ENCODE measurements around the gene OBP2B.

GRCh38 chr9:133249337-133249736 is 40.3 kb upstream of the OBP2B start:
- no peak for TF ChIP-seq MAFK (IDR thresholded peaks at IDR 0.05; ENCODE audit: partially characterized antibody)
- no peak for TF ChIP-seq CHD4 (IDR thresholded peaks at IDR 0.05; ENCODE audit: borderline replicate concordance)
- no peak for TF ChIP-seq CTCF (IDR thresholded peaks at IDR 0.05)
- no peak for TF ChIP-seq POLR2A (IDR thresholded peaks at IDR 0.05; ENCODE audit: low read length)
- no peak for TF ChIP-seq ATOH8 (CRISPR knock-in tag; IDR thresholded peaks at IDR 0.05; ENCODE audit: low read depth)
- TF ChIP-seq EP300 (IDR thresholded peaks at IDR 0.05): no peak
- no peak for TF ChIP-seq RAD21 (conservative IDR thresholded peaks at IDR 0.05 in 1 of 2, IDR thresholded peaks at IDR 0.05 in 1 of 2)
- TF ChIP-seq MAZ (IDR thresholded peaks at IDR 0.05; ENCODE audit: borderline replicate concordance, low read depth, low read length): no peak
